DMS 273 treated with DMSO at 0.1 percent for 48 hours (cell line): ENCODE data around the gene IKBKE.

Experiments
- DNase-seq: peaks from one replicate; lab custom pipeline; 2025; lab: John Stamatoyannopoulos, UW

The IKBKE gene

DNA sequence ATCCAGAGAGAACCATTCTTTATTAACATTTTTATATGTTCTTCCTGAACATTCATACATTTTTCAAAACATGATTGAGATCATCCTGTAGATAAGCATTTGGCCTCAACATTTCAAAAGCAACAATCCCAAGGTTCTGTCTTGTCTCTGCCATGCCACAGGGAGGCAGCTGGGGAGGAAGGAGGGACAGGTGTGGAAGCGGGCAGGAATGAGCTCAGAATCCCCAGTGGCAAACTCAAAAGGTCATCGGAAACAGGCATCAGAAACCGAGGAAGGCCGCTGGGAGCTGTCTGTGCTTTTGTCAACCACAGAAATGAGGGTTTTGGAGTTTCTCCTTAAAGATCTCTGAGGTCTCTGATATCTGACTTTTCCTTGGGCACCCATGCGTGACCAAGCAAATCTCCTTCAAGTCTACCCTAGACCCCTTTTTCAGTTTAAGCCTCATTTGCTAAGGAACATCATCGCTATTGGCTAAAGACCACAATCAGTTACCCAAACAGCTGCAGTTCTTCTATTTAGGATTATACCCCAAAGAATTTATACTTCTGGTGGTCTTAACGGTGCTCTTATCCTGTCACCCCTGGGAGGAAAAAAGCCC is 71.1 kb downstream of the IKBKE start:
- no peak for DNase-seq

DNA sequence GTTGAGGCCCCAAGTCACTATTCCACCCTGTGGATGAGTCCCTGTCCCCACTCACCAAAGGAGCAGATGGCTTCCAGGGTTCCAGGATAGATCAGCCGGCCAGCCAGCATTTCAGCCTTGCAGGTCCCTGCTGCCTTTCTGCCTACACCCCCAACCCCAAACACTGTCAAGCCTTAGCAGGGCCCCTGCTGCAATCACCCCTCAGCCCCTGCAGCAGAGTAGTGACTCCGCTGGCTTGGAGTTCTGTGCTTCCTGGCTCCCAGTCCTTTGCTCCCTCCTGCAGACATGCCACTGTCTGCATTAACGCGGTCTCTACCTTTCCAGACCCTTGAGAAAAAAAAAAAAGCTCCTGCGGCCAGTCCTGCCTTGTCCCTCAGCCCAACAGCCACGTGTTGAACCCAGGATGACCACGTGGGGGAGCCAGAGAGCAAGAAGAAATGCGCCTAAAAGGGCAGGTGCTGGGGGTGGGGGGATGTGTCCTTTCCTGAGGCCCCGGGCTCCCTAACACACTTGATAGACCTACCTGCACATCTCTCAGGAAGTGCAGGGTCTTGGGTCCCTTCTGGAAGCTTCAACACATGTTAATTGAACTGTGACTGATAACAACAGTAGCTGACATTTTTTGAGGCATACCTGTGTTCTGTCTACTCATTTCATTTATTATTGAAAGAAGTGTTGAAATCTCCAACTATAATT is 74.4 kb downstream of the IKBKE start:
- DNase-seq: no peak

DNA sequence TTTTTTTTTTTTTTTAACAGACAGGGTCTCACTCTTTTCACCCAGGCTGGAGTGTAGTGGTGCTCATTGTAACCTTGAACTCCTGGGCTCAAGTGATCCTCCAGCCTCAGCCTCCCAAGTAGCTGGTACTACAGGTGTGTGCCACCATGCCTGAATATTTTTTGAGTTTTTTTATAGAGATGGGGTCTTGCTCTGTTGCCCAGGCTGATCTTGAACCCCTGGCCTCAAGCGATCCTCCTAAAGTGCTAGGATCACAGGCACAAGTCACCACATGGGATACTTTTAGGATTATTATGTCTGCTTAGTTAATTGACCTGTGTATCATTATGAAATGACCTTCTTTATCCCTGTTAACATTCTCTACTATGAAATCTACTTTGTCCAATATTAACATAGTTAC is 75.1 kb downstream of the IKBKE start:
- DNase-seq: no peak
